ENCODE data around the gene CDS2.

GRCh38 chr20:5189917-5190316, 63.1 kb downstream of the CDS2 start:
- TF ChIP-seq CTCF (IDR thresholded peaks at IDR 0.05), result no peak
- no peak for TF ChIP-seq POLR2A (IDR thresholded peaks at IDR 0.05)
